DND-41 (cell line): Measurements from ENCODE around the gene LAX1.
"Not testable (repeated sequence)": the region's sequence is repeated elsewhere in the genome, so short reads cannot be mapped to it uniquely, and the experiment has no call there.

Experiments
- ATAC-seq: fragments of 200-7000 bp; cut with Tn5 transposase; 3 replicates; pipeline ENCODE4 v1.9.1; 2021; ENCODE audit warnings: low read depth; ENCODE audit not compliant: insufficient read depth
- DNase-seq: peaks from one replicate; pipeline ENCODE4 v3.0.0-alpha.2; 2020
- H2AFZ ChIP-seq: 2 replicates; pipeline ENCODE4 v1.6.0; 2012; ENCODE audit warnings: low read depth, low read length
- H3K27ac ChIP-seq: 2 replicates; pipeline ENCODE4 v1.5.1; 2012; ENCODE audit warnings: low read length, inconsistent platforms
- H3K27me3 ChIP-seq: fragments of 200-600 bp; sonication (generic); 2 replicates; pipeline ENCODE4 v1.6.0; 2012; ENCODE audit warnings: low read length, mild to moderate bottlenecking, inconsistent platforms; ENCODE audit not compliant: insufficient read depth, poor library complexity
- H3K36me3 ChIP-seq: 2 replicates; pipeline ENCODE4 v1.5.1; 2012; ENCODE audit warnings: low read length, inconsistent platforms; ENCODE audit not compliant: insufficient read depth
- H3K4me1 ChIP-seq: 2 replicates; pipeline ENCODE4 v1.5.1; 2012; ENCODE audit warnings: mild to moderate bottlenecking, low read length; ENCODE audit not compliant: insufficient read depth
- H3K4me2 ChIP-seq: 2 replicates; pipeline ENCODE4 v1.6.0; 2012; ENCODE audit warnings: mild to moderate bottlenecking, moderate library complexity, low read length, inconsistent platforms; ENCODE audit not compliant: insufficient read depth
- H3K4me3 ChIP-seq, 2 experiments: fragments of 200-600 bp in 1 of 2; shearing (Covaris generic) in 1 of 2; 2 replicates each; pipeline ENCODE4 v1.5.1; 2012 to 2016; ENCODE audit warnings: inconsistent platforms in 2 of 2, low read length in 2 of 2, mild to moderate bottlenecking in 2 of 2, low read depth in 1 of 2, moderate library complexity in 1 of 2
- H3K79me2 ChIP-seq: 2 replicates; pipeline ENCODE4 v1.6.0; 2012; ENCODE audit warnings: low read length, inconsistent platforms; ENCODE audit not compliant: insufficient read depth
- H3K9ac ChIP-seq: 2 replicates; pipeline ENCODE4 v1.6.0; 2012; ENCODE audit warnings: low read depth, mild to moderate bottlenecking, inconsistent platforms, low read length, moderate library complexity
- H3K9me3 ChIP-seq: 2 replicates; pipeline ENCODE4 v1.5.1; 2012; ENCODE audit warnings: low read length, moderate library complexity, mild to moderate bottlenecking, inconsistent platforms; ENCODE audit not compliant: insufficient read depth, severe bottlenecking
- H4K20me1 ChIP-seq: 2 replicates; pipeline ENCODE4 v1.6.0; 2012; ENCODE audit warnings: low read length; ENCODE audit not compliant: insufficient read depth
- EZH2 ChIP-seq: IDR thresholded peaks from 3 replicates; pipeline ENCODE4 v1.6.1; 2012; ENCODE audit warnings: borderline replicate concordance, low read depth, mild to moderate bottlenecking, moderate library complexity, low read length, inconsistent platforms; ENCODE audit not compliant: severe bottlenecking
- TF ChIP-seq, protein P1 (sequence below): IDR thresholded peaks from 2 replicates; pipeline ENCODE4 v1.5.1; 2012; ENCODE audit warnings: borderline replicate concordance, low read length, moderate library complexity, mild to moderate bottlenecking; ENCODE audit not compliant: poor library complexity, severe bottlenecking; ENCODE audit errors: extremely low read depth

Gene LAX1

DNA sequence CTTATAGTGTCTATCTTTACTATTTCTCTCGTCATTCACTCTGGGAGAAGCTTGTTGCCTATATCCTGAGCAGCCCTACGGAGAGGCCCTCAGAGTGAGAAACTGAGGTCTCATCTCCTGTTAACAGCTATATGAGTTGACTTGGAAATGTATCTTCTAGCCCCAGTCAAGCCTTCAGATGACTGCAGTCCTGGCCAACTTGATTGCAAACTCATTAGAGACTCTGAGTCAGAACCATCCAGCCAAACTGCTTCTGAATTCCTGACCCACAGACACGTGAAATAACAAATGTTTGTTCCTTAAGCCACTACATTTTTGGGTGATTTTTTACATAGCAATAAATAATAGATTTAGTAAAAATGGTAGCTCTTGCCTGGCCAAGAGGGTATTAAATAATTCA is 26.5 kb downstream of the LAX1 start:
- peaks cover 10% of the 10 kb centered on the region for H3K79me2 ChIP-seq
- H3K4me3 ChIP-seq = no peak overlapping the region
- no peak overlapping the region for H2AFZ ChIP-seq
- no peaks in the 10 kb centered on the region for H3K9me3 ChIP-seq
- H4K20me1 ChIP-seq = peaks cover 5% of the 10 kb centered on the region; the same call in 1 of the 2 replicates
- no peak overlapping the region for H3K27ac ChIP-seq
- no peak overlapping the region for H3K4me2 ChIP-seq
- H3K4me1 ChIP-seq = peaks cover 16% of the 10 kb centered on the region
- TF ChIP-seq, protein P1, sequence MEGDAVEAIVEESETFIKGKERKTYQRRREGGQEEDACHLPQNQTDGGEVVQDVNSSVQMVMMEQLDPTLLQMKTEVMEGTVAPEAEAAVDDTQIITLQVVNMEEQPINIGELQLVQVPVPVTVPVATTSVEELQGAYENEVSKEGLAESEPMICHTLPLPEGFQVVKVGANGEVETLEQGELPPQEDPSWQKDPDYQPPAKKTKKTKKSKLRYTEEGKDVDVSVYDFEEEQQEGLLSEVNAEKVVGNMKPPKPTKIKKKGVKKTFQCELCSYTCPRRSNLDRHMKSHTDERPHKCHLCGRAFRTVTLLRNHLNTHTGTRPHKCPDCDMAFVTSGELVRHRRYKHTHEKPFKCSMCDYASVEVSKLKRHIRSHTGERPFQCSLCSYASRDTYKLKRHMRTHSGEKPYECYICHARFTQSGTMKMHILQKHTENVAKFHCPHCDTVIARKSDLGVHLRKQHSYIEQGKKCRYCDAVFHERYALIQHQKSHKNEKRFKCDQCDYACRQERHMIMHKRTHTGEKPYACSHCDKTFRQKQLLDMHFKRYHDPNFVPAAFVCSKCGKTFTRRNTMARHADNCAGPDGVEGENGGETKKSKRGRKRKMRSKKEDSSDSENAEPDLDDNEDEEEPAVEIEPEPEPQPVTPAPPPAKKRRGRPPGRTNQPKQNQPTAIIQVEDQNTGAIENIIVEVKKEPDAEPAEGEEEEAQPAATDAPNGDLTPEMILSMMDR = no peak
- TF ChIP-seq EZH2 = no peak
- peaks cover 4% of the 10 kb centered on the region; the same call in 1 of the 2 replicates for H3K36me3 ChIP-seq
- no peak for ATAC-seq
- H3K27me3 ChIP-seq = no peaks in the 10 kb centered on the region
- no peak for DNase-seq
- no peak overlapping the region for H3K9ac ChIP-seq

- peaks cover 15% of the 10 kb centered on the region for H4K20me1 ChIP-seq
- no peak overlapping the region for H3K9ac ChIP-seq
- peaks cover 26% of the 10 kb centered on the region for H3K4me1 ChIP-seq
- no peak overlapping the region for H3K4me2 ChIP-seq
- no peak for TF ChIP-seq EZH2
- TF ChIP-seq, protein P1 = no peak
- no peak overlapping the region for H2AFZ ChIP-seq
- H3K36me3 ChIP-seq = peaks cover 14% of the 10 kb centered on the region
- H3K27ac ChIP-seq = no peak overlapping the region
- H3K79me2 ChIP-seq = peaks cover 20% of the 10 kb centered on the region
- no peak overlapping the region for H3K4me3 ChIP-seq
- H3K9me3 ChIP-seq = no peaks in the 10 kb centered on the region
- no peak for DNase-seq
- no peak for ATAC-seq
- H3K27me3 ChIP-seq = no peaks in the 10 kb centered on the region
Measured at GRCh38 chr1:203792486-203792885, 27.5 kb downstream of the LAX1 start.

- not testable (repeated sequence) for ATAC-seq, H3K27ac ChIP-seq
Measured at GRCh38 chr1:203793561-203793960, 28.6 kb downstream of the LAX1 start.

DNA sequence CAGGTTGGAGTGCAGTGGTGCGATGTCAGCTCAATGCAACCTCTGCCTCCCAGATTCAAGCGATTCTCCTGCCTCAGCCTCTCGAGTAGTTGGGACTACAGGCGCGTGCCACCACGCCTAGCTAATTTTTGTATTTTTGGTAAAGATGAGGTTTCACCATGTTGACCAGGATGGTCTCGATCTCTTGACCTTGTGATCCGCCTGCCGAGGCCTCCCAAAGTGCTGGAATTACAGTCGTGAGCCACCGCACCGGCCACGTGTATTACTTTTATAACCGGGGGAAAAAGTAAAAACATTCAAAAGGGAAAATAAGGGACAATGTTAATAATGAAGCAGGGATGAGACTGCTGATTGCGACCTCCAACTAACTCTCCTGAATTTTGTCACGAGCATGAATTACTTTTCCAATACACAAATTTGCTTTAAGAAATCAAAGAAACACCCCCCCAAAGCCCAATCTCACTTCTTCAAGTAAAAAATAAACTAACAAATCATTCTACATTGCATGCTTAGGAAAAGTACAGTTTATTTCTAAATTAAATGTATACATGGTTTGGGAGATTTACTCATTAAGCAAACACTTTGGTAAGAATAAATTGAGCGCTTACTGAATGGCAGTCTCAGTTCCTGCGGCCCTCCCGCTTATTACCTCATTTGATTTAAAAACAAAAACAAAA is 29.9 kb downstream of the LAX1 start:
- Histone ChIP-seq H3K9me3 (no peaks in the 10 kb centered on the region), H3K4me1 (peaks cover 50% of the 10 kb centered on the region), H3K79me2 (peaks cover 44% of the 10 kb centered on the region), H3K27ac (peak overlapping the region; percentile 93), H3K27me3 (no peaks in the 10 kb centered on the region), H4K20me1 (peaks cover 39% of the 10 kb centered on the region), H3K4me2 (peak overlapping the region; percentile 89), H3K4me3 (peak overlapping the region; percentile 79 to 93), H2AFZ (peak overlapping the region; percentile 89), H3K36me3 (peaks cover 37% of the 10 kb centered on the region), H3K9ac (peak overlapping the region; percentile 79)
- no peak for DNase-seq
- TF ChIP-seq, protein P1 = no peak
- TF ChIP-seq EZH2 = no peak
- no peak for ATAC-seq

More at GRCh38 chr1:203793561-203793960, 28.6 kb downstream of the LAX1 start:
- not testable (repeated sequence) for H3K27me3 ChIP-seq, DNase-seq, H3K9ac ChIP-seq, H3K9me3 ChIP-seq, H3K4me3 ChIP-seq, H3K4me2 ChIP-seq, H2AFZ ChIP-seq
- Histone ChIP-seq H3K4me1 (peaks cover 36% of the 10 kb centered on the region), H3K79me2 (peaks cover 31% of the 10 kb centered on the region), H3K36me3 (peaks cover 25% of the 10 kb centered on the region), H4K20me1 (peaks cover 25% of the 10 kb centered on the region)
